Astrocyte (in vitro differentiated cells and primary cell): ENCODE measurements around the gene GRIK3. TPM values are rescaled to one million over a fixed set of nuclear protein-coding genes. Genes with fewer than 3 reads are reported as not detected.

Experiments used
- DNase-seq: peaks from one replicate; pipeline ENCODE4 v3.0.0-alpha.2; 2010; ENCODE audit warnings: low read depth
- FAIRE-seq: peaks from 2 replicates; lab custom pipeline; 2011; peaks lifted over from hg19 to GRCh38; lab: Jason Lieb, UNC
- H2AFZ ChIP-seq: 2 replicates; pipeline ENCODE4 v1.6.0; 2012; ENCODE audit warnings: low read depth, low read length, inconsistent platforms
- H3K27ac ChIP-seq: 2 replicates; pipeline ENCODE4 v1.5.1; 2011; ENCODE audit warnings: low read depth, low read length, inconsistent platforms
- H3K27me3 ChIP-seq: 2 replicates; pipeline ENCODE4 v1.6.0; 2011; ENCODE audit warnings: low read length, inconsistent platforms; ENCODE audit not compliant: insufficient read depth
- H3K36me3 ChIP-seq: 2 replicates; pipeline ENCODE4 v1.5.1; 2011; ENCODE audit warnings: low read length, inconsistent platforms; ENCODE audit not compliant: insufficient read depth
- H3K4me1 ChIP-seq: 2 replicates; pipeline ENCODE4 v1.5.1; 2011; ENCODE audit warnings: low read length, inconsistent platforms; ENCODE audit not compliant: insufficient read depth
- H3K4me2 ChIP-seq: 2 replicates; pipeline ENCODE4 v1.6.0; 2012; ENCODE audit warnings: low read length, inconsistent platforms
- H3K4me3 ChIP-seq: 2 replicates; pipeline ENCODE4 v1.5.1; 2011; ENCODE audit warnings: low read depth, mild to moderate bottlenecking, low read length, inconsistent platforms; ENCODE audit not compliant: insufficient read depth
- H3K79me2 ChIP-seq: 2 replicates; pipeline ENCODE4 v1.6.0; 2012; ENCODE audit warnings: mild to moderate bottlenecking, low read length, inconsistent platforms; ENCODE audit not compliant: insufficient read depth
- H3K9ac ChIP-seq: 2 replicates; pipeline ENCODE4 v1.6.0; 2012; ENCODE audit warnings: mild to moderate bottlenecking, low read length, inconsistent platforms
- H3K9me3 ChIP-seq: 2 replicates; pipeline ENCODE4 v1.5.1; 2012; ENCODE audit warnings: low read depth, mild to moderate bottlenecking, low read length, inconsistent platforms; ENCODE audit not compliant: insufficient read depth
- H4K20me1 ChIP-seq: 2 replicates; pipeline ENCODE4 v1.6.0; 2012; ENCODE audit warnings: low read length, inconsistent platforms; ENCODE audit not compliant: insufficient read depth
- H3K27ac Mint-ChIP-seq: one replicate; pipeline ENCODE4 v1.8.0; 2021; ENCODE audit warnings: mild to moderate bottlenecking, mixed read lengths; ENCODE audit not compliant: unreplicated experiment
- H3K27me3 Mint-ChIP-seq: one replicate; pipeline ENCODE4 v1.8.0; 2021; ENCODE audit warnings: low read depth, mixed read lengths; ENCODE audit not compliant: unreplicated experiment
- H3K36me3 Mint-ChIP-seq: one replicate; pipeline ENCODE4 v1.8.0; 2021; ENCODE audit warnings: low read depth, mixed read lengths; ENCODE audit not compliant: unreplicated experiment
- H3K4me1 Mint-ChIP-seq: one replicate; pipeline ENCODE4 v1.8.0; 2021; ENCODE audit warnings: low read depth, mixed read lengths; ENCODE audit not compliant: unreplicated experiment
- H3K4me3 Mint-ChIP-seq: one replicate; pipeline ENCODE4 v1.8.0; 2021; ENCODE audit warnings: mild to moderate bottlenecking, moderate library complexity, mixed read lengths; ENCODE audit not compliant: unreplicated experiment
- H3K9me3 Mint-ChIP-seq: one replicate; pipeline ENCODE4 v1.8.0; 2021; ENCODE audit warnings: mild to moderate bottlenecking, mixed read lengths; ENCODE audit not compliant: unreplicated experiment
- CTCF ChIP-seq: IDR thresholded peaks from 2 replicates; pipeline ENCODE4 v1.5.1; 2011; ENCODE audit warnings: low read depth, mild to moderate bottlenecking, inconsistent platforms, low read length, moderate library complexity; ENCODE audit not compliant: insufficient read depth
- EZH2 ChIP-seq: IDR thresholded peaks from 2 replicates; pipeline ENCODE4 v1.6.1; 2012; ENCODE audit warnings: mild to moderate bottlenecking, low read length, inconsistent platforms; ENCODE audit not compliant: insufficient read depth
- total RNA-seq: library from RNA; stranded (reverse); gene quantifications from 2 replicates; pipeline ENCODE4 v1.2.1, GENCODE V29; 2021

The GRIK3 gene
- total RNA-seq, 1 donor from 2014 or later, result 0.16 TPM

- no peak overlapping the region for H2AFZ ChIP-seq
- no peak overlapping the region for H3K4me3 ChIP-seq
- peaks cover 53% of the 10 kb centered on the region for H3K27me3 Mint-ChIP-seq
- H3K27me3 ChIP-seq, result no peaks in the 10 kb centered on the region
- H3K4me1 ChIP-seq, result no peaks in the 10 kb centered on the region
- FAIRE-seq, result no peak
- peaks cover 2% of the 10 kb centered on the region for H3K4me1 Mint-ChIP-seq
- H3K27ac ChIP-seq, result no peak overlapping the region
- no peaks in the 10 kb centered on the region for H4K20me1 ChIP-seq
- no peaks in the 10 kb centered on the region for H3K36me3 ChIP-seq
- H3K36me3 Mint-ChIP-seq, result no peaks in the 10 kb centered on the region
- H3K27ac Mint-ChIP-seq, result no peak overlapping the region
- H3K9ac ChIP-seq, result no peak overlapping the region
- H3K9me3 Mint-ChIP-seq, result no peaks in the 10 kb centered on the region
- TF ChIP-seq EZH2, result no peak
- no peak for TF ChIP-seq CTCF
- H3K4me3 Mint-ChIP-seq, result no peak overlapping the region
- H3K9me3 ChIP-seq, result no peaks in the 10 kb centered on the region
- DNase-seq, result no peak
- no peaks in the 10 kb centered on the region for H3K79me2 ChIP-seq
- H3K4me2 ChIP-seq, result no peak overlapping the region
These were observed 42.8 kb downstream of the GRIK3 start for GRCh38 chr1:36991551-36991950.

GRCh38 chr1:36990928-36991327 lies 43.4 kb downstream of the GRIK3 start:
- no peak overlapping the region for H3K27ac Mint-ChIP-seq
- no peak overlapping the region for H3K9ac ChIP-seq
- FAIRE-seq, result no peak

More at GRCh38 chr1:36990928-36991327, 43.4 kb downstream of the GRIK3 start:
- Mint-ChIP-seq H3K27me3 (peaks cover 53% of the 10 kb centered on the region), H3K4me1 (peaks cover 2% of the 10 kb centered on the region), H3K9me3 (no peaks in the 10 kb centered on the region), H3K4me3 (no peak overlapping the region), H3K36me3 (no peaks in the 10 kb centered on the region)
- DNase-seq, result no peak
- TF ChIP-seq CTCF (no peak), EZH2 (no peak)
- Histone ChIP-seq H3K4me1 (no peaks in the 10 kb centered on the region), H3K79me2 (no peaks in the 10 kb centered on the region), H3K36me3 (no peaks in the 10 kb centered on the region), H3K4me3 (no peak overlapping the region), H2AFZ (no peak overlapping the region), H3K27ac (no peak overlapping the region), H4K20me1 (no peaks in the 10 kb centered on the region), H3K4me2 (no peak overlapping the region), H3K27me3 (no peaks in the 10 kb centered on the region), H3K9me3 (no peaks in the 10 kb centered on the region)
